NCI-H1092 (cell line): Measurements from ENCODE around the gene FRS3.
A peak's percentile ranks its signal among the peaks of the same experiment; 100 is the strongest.

Source experiments
- DNase-seq: peaks from one replicate; lab custom pipeline; 2025; lab: John Stamatoyannopoulos, UW

Gene FRS3

DNA sequence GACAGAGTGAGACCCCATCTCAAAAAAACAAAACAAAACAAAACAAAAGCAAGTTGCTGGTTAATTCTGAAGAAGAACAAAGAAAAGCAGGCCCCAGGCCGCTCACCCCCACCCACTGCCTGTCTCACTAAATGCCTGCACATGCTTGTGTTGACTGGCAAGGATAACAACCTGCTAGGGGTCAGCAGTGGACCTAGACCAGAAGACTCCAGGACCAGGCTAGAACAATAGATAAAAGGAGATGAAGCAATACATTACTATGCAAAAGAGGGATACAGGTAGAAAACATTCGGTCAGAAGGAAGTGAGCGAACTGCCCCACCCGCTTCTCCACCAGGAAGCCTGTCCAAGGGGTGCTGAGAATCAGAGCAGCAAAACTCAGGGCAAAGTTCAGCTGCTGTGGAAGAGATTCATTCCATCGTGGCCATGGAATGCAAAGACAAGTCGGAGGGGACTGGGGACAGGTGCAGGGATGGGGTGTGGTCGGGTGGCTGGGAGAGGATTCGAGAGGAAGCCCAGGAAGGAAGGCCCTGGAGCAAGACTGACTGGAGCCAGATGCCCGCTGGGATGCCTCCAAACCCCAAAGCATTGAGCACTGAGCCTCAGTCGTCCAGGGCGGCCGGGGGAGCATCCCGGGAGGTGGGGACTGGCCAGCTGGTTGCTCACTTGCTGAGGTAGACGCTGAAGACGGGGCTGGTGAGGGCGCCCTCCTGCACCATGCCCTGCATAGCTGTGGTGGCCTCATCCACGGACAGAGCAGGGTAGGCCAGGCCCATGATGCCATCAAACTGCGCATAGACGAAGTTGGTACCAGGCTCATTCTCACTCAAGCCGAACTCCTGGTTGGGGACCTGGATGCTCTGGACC is 37.8 kb downstream of the FRS3 start:
- no peak for DNase-seq

DNA sequence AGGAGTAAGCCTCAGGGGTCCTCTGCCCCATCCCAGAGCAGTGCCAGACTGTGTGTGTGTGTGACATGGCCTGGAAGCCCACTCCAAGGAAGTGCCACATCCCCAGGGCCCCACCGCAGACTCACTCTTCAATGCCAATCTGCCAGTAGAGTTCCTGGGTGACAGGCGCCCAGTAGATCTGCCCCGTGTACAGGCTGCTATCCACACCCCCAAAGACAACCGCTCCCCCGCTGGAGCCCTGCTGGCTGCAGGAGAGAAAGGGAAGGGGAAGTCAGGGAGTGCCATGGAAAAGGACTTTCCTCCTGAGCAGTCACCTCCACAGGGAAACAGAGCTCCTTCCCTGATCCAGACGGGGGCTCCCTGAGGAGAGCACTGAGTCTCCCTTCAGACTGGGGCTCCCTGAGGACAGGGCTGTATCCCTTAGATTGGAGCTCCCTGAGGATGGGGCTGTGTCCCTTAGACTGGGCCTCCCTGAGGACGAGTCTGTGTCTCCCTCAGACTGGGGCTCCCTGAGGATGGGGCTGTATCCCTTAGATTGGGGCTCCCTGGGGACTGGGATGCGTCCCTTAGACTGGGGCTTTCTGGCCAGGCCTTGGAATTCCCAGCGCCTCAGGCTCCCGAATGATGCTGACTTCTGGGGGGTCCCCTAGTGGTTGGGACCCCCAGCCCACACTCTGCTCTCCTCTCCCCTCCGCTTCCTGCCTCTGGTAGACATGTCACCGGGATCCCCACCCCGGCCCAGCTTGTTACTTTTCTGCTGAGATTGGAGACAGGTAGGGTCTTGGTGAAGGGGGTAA is 39.1 kb downstream of the FRS3 start:
- DNase-seq, result no peak

DNA sequence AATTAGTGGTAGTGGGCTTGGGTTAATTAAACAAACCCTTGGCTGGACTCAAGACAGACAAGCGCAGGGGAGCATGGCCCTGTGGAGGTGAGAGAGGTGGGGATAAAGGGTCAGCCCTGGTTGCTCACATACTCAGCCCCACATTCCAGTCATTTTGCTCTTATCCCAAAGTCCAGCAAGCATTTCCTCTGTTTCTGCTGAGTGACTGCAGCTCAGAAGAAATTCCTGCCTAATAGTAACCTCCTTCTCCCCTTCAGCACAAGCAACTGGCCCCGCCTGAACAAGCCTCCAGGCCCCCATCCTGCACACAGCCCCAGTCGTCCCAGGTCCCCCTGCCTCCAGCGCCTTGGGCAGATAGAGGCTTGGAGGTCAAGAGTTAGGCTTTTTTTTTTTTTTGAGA is 40.7 kb downstream of the FRS3 start:
- DNase-seq, result no peak

DNA sequence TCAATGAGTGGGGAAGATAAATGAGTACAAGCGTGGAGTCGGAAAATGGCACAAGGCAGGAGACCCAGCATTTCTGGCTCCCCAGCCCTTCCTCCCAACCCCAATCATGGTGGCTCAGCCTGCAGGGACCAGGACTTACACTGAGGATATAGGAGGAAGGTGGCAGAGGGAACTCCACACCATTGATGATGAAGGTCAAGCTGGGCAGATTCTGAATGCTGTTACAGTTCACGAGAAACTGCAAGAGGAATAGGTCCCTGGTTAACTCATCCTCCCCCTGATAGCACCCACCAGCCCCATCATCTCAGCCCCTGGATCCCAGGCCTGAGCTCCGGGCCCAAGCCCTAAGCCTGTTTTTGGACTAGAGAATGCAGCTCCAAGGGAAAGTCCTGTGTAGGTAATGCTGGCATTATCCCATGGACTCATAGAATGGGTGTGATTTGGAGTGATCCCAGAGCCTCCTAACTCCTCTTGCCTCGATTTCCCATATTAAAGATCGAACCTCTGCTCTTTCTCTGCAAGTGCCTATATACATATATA is 42.0 kb downstream of the FRS3 start:
- DNase-seq, result no peak

DNA sequence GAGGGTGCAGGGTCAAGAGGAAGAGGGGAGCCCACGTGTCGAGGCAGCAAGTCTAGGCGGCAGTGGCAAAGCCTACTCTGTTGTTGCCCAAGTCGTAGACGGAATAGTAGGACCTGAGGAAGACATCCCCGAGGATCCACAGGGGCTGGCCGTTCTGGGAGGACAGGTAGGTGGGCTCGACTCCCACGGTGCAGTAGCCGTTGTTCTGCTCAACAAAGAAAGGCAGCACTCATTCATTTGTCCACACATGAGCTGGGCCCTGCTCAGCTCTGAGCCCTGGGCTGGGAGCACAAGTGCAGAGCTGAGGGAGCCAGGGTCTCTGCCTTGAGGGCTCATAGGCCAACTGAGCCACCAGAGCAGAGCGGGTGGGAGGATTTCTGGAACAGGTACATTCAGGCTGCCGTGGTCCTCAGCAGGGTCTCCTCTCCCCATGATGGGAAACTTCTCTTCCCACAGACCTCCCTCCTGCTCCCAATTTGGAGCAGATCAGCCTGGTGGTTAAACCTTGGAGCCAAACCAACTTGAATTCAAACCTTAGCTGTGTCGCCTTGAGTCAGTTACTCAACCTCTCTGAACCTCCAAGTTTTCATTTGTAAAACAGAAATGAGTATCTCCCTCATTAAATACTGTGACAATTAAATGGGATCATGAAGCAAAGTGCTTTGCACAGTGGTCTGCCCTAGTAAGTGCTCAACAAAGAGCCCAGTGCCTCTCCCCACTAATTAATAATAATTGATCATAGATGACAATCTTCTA is 42.7 kb downstream of the FRS3 start:
- no peak for DNase-seq

DNA sequence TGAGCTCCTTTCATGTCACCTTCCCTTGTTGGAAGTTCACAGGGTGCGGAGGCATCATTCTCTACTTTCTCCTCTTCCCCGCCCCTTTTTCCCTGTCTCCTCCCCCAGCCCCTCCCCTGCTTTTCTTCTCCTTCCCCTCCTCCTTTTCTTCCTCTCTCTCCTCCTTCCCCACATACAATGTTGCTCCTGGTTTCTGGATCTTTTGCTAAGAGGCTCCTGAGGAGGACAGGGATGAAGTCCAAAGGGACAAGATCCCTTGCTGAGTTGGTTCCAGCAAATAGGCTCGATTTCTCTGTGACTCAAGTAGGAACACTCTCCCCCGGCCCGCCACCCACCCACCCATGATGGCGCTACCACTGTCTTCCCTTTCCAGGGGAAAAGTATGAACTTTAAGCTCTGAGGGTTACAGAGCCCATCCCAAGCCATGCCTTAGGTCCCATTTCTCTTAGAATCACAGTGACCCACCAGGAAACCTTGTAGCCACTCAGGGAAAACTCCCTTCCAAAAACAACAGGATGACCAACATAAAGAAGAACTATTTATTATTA is 43.4 kb downstream of the FRS3 start:
- no peak for DNase-seq

DNA sequence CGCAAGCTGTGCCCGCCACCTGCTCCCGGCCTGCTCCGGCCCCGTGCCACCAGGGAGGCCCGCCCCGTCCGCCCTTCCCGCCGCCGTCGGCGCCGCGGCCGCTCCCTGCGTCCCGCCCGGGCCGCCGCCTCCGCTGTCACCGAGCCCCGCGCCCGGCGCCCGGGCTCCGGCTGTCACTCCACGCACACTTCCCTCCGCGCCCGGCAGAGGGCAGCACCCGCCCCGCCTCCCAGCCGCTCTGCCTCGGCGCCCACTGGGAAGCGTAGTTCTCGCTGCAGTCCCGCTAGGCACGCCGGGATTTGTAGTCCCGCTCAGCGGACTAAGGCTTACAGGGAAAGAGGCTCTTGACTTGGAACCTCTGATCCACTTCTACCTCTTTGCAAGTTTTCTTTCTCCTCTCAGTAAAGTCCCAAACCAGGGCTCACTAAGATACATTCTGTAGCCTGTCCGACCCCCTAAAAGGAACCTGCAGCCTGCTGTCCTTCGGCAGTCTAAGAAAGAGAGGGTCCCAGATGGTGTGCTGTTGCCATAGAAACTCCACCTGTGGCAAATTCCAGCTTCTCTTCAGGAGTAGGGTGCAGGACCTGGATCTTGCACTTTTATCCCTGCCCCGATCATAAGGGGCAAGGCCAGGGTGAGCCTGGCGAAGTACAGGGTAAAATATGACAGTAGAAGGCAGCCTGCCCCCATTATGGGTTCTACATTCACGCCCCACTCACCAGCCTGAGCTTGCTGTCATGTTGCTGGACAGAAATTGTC is 44.1 kb downstream of the FRS3 start, which contains the start of gene TFEB:
TFEB (minus strand) TSS at position 182 of the 759 bp plus-strand sequence. CDS start 44,395 bp downstream, outside the sequence.
- DNase-seq, result peak; percentile 74

DNA sequence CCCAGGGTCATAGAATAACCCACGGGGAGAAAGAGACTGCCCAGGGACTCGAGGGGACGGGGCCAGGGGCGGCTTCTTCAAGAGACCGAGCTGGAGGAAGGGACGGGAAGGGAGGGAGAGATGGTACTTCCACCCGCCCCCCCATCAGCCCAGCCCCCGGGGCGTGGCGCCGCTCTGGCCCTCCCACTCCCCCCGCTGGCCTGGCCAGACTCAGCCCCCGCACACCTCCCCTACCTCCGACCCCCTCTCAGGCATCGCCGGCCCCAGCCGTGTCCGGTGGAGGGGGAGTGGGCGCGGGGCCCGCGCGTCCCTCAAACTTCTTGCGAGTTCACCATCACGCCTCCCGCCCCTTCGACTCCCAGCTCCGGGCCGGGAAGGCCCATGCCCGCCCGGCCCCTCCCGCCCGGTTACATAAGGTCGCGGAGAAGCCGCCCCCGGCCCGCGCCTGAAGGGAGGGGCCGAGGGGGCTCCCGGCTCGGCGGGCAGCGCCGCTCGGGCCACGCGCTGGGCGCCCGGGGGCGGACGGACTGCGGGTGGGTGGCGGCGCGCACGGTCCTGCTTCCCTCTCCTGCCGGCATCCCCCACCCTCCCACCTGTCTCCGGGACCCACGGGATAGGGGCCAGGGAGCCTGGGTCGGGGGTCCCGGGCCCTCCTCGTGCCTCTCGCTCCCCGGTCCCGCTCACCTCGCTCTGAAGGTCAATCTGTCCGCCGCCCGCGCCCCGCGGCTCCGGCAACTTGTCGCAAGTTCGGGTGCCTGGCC is 44.9 kb downstream of the FRS3 start:
- DNase-seq, result peak; percentile 34

DNA sequence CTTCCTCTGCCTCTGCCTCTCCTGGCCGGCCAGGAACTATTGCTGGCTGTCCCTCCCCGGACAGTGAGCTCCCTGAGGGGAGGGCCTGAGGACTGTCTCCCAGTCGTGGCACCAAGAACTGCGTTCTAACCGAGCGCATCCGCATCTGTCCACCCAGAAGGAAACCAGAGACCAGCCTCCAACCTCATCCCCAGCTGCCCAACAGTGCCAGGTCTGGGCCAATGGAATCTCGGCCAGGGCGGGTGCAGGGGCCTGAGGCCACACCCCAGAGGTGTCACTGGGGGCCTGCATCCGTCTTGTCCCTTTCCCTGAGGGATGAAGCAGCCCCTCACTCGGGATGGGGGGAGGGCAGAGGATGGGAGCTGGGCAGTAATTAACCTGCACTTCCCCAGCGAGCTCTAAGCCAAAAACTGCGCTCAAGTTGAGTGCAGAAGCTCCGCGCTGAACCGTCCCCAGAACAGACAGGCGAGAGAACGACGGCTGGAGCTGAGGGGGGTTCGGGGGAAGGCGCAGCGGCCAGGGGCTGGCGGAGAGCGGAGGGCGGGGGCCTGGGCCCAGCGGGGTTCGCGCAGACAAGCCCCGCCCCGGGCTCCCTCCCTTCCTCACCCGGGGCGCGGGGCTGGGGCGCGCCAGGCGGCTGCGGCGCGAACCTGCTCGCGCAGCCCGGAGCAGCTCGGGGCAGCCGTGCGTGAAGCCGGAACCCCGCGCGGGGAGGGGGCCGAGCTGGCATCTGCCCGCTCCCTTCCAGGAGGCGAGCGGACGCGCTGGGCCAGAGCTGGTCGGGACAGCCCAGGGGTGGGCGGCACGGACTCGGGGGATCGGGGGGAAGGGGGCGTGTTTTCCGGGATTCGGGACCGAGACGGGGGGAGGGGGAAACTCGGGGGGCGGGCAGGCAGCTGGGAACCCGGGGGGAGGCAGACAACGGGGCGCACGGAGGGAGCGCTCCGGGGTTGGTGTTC is 45.7 kb downstream of the FRS3 start:
- DNase-seq, result peak; percentile 67

DNA sequence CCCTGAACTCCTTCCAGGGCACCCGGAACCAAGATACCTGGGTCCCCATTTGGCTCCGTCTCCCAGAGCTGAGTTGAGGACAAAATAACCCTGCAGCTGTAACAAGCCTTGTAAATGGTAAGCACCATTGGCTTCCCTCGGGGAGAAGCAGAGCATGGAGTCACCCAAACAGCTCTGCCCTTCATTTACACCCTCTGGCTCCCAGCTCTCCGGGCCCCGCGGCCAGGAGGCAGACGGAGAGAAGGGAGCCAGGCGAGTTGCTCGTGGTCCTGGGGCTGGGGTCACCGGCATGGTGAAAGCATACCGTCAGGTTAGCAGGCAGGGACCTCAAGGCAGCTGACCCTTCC is 46.4 kb downstream of the FRS3 start:
- DNase-seq, result no peak

DNA sequence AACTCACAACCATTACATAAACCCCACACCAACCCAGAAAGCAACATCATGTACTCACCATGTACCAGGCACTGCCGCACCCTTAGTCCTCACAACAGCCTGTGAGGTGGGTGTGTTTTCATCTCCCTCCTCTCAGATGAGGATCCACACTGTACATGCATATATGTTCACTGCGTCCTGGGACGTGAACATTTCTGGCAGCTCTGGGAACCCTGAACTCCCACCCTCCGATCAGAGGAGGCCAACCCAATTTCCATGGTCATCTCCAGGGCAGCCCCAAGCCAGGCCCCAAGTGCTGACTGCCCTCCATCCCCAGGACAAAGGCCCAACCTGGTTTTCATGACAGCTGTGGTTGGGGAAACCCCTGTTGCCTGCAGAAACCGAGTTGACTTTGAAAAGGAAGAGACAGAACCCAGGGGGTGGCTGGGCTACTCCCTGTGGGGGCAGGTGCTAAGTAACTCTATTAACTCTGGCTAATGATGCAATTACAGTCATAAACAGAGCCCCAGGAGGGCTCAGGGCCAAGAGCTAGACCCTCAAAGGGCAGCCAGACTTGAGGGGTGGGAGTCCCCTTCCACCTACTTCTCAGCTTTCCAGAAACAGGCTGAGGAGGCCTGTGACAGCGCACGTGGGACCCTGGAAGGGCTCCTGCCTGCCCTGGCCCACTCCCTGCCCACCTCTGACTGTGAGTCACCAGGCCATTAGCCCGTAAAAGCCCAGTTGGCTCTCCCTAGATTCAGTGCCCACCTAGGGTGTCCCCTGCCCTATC is 46.9 kb downstream of the FRS3 start:
- no peak for DNase-seq

DNA sequence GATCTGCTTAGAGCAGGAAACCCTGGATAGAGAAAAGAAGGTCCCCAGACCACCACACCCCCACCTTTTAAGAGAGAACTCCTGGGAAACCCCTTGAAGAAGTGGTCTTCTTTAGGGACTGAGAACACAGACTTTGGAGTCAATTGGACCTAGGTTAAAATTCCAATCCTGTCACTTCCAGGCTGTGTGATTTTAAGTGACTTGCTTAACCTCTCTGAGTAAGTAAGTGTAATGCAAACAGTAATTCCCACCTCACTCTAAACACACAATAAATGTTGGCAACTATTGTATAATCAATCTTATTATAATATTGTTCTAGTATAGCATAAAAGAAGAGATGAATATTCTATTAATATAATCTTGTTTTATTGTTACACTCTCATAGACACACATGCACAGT is 47.6 kb downstream of the FRS3 start:
- no peak for DNase-seq

DNA sequence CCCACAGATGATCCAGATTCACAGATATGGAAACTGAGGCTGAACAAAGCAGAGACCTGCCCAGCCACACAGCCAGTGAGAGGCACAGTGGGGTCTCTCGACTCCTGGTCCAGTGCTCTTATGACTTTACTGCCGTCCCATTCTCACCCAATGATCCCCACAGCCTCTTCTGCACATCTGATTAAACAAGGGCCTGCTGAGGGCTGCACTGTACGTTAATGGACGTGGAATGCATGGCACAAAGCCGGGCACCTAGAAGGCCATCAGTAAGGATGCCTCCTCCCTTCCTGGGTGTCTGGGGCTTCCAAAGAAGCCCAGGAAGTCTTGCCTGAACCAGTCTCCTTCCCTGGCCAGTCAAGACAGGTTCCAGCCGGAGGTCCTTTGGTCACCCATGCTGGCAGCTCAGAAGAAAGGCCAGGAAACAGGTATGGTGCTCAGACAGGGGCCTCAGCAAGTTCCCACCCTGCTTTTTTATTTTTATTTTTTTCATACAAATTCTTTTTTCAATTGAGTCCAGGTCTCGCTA is 48.1 kb downstream of the FRS3 start:
- no peak for DNase-seq

DNA sequence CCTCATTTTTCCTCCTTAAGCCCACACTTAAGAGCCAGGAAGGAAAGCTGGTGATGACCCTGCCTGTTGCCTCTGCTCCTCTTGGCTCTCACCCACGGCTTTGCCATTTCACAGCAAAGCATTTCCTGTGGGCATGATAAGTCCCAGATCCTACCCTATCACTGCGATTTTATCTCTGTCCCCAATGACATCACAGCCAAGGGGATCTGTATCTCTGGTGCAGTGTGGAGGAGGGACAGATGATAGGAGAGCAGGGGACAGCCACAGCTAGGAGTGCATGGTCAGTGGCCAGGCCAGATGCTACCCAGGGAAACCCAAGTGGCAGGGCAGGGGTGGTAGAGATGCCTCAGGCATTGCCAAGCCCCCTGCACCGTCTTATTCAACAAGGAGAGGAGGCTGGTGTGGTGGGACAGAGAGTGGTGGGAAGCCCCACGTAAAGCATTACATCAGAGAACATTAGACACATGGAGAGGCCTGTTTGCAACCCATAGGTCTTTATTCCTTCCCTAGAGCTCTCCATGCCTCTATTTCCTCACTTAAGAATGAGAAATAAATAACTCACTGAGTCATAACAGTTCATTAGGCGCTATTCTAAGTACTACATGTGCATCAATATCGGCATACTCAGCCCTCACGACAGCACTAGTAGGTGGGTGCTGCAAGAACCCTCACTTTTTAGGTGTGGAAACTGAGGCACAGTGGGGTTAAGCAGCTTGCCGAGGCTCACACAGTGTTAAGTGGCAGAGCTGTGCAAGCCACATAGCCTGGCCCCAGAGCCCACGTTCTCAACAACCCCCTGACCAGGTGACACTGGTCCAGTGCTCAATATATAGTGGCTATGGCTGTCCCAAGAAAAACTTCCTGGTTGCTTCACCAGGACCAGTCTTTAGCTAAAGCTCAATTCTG is 48.9 kb downstream of the FRS3 start:
- DNase-seq, result no peak

DNA sequence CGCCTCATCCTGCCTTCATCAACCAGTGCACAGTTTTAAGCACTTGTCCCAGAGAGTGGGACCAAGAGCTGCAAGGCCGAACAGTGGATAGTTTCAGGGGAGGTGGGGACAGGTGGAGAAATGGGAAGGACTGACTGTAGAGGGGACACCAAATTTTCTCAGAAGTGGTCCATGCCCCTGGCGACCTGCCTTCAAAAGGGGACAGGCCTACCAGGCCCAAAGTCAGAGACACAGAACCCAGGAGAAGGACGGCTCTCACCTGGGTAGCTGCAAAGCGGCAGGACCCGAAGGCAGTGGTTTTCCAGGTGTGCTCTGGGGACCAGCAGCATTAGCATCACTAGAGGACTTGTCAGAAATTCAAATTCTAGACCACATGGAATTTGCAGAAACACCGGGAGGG is 50.1 kb downstream of the FRS3 start:
- DNase-seq, result no peak

DNA sequence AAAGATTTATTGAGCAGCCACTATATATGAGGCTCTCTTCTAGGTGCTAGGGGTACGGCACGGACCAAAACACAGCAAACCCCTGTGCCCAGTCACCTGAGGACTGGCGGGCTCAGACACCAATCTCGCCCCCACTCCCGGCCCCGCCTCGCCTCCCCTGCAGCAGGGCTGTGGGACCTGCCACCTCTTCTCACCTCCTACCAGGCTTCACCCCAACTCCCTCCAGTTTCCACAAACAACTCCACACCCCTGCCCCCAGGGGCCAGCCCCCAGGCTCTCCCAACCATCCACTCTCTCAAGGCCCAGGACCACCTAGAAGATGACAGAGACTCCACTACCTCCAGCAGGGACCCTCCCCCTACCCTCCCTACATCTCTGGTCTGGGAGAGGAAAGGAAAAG is 50.7 kb downstream of the FRS3 start:
- DNase-seq, result no peak
